Diencephalon (tissue), 1 donor: Measurements from ENCODE around the gene HJURP. TPM values are rescaled to one million over a fixed set of nuclear protein-coding genes. Genes with fewer than 3 reads are reported as not detected.

Experiments
- total RNA-seq: library from RNA; depleted of rRNA; stranded (reverse); fragments of >200 nt; gene quantifications from one replicate; pipeline ENCODE4 v1.2.3, GENCODE V29; 2014

The HJURP gene, protein sequence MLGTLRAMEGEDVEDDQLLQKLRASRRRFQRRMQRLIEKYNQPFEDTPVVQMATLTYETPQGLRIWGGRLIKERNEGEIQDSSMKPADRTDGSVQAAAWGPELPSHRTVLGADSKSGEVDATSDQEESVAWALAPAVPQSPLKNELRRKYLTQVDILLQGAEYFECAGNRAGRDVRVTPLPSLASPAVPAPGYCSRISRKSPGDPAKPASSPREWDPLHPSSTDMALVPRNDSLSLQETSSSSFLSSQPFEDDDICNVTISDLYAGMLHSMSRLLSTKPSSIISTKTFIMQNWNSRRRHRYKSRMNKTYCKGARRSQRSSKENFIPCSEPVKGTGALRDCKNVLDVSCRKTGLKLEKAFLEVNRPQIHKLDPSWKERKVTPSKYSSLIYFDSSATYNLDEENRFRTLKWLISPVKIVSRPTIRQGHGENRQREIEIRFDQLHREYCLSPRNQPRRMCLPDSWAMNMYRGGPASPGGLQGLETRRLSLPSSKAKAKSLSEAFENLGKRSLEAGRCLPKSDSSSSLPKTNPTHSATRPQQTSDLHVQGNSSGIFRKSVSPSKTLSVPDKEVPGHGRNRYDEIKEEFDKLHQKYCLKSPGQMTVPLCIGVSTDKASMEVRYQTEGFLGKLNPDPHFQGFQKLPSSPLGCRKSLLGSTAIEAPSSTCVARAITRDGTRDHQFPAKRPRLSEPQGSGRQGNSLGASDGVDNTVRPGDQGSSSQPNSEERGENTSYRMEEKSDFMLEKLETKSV
- total RNA-seq = 4.4 TPM

DNA sequence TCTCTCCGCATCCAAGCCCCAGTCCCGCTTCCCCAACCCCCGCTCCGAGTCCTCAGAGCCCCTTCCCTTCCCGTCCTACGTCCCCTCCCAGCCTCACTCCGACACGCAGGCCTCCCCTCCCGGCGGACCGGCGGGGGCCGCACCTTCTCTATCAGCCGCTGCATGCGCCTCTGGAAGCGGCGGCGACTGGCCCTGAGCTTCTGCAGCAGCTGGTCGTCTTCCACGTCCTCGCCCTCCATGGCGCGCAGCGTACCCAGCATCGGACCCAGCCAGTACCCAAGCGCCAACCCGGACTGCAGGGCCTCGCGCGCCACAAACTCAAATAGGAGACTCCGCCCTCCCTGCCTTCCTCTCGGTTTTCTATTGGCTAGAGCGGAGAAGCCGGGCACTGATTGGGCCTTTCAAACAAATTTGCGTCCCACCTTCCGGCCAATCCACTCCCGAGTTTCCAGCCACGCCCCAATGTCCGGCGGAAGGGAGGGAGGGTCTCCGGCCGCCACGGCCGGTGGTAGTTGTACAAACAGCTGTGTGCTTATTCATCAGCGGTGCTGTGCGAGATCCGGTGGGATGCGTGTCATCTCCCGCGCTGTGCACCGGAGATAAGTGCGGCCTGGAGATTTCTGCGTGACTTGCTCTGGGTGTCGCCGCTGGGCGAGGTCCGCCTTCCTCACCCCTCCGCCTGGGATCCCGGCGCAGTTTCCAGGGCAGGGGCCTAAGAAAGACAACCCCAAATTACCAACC lies at the start of gene HJURP:
Gene HJURP, minus strand, starts transcription at position 295 of the 741 bp plus-strand sequence. Its CDS starts 35 bp downstream, at position 260.

DNA sequence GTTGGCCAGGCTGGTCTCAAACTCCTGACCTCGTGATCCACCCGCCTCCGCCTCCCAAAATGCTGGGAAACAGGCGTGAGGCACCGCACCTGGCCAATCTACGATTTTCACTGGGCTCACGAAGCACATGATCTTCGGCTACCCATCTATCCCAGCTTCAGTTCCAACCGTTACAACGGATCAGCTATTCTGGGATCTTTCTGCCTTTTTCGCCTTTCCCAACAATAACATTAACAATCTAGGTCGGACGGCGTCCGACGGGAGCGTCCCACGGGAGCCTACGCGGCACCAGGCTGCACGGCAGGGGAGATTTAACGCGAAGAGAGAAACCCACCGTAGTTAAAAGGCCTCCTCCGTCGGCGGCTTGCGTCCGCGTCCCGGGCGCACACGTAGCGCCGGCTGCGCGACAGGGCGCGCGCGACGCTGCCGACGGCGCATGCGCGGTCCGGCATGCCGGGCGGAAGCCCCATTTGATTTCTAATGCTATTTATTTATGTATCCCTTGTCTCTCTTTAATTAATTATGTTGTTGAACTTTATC lies 13.7 kb upstream of the HJURP start, which contains the start of gene MSL3B:
Gene MSL3B, minus strand, starts transcription at position 394 of the 540 bp plus-strand sequence.

Other genes with a start within 250 kb of the HJURP start
- gene UGT1A8, start 236.9 kb downstream of the HJURP start, total RNA-seq = not detected
- gene UGT1A10, start 218.1 kb downstream of the HJURP start, total RNA-seq = not detected
- gene UGT1A9, start 182.6 kb downstream of the HJURP start, total RNA-seq = not detected
- gene UGT1A7, start 172.6 kb downstream of the HJURP start, total RNA-seq = not detected
- gene UGT1A6, start 161.6 kb downstream of the HJURP start, total RNA-seq = not detected
- gene UGT1A5, start 141.6 kb downstream of the HJURP start, total RNA-seq = not detected
- not detected for gene UGT1A4, start 135.8 kb downstream of the HJURP start, total RNA-seq
- not detected for gene UGT1A3, start 125.5 kb downstream of the HJURP start, total RNA-seq
- not detected for gene UGT1A1, start 94.3 kb downstream of the HJURP start, total RNA-seq
- under 0.01 TPM for gene MROH2A, start 76.2 kb downstream of the HJURP start, total RNA-seq
- gene TRPM8, start 62.8 kb upstream of the HJURP start, total RNA-seq = 4.6 TPM
- gene SPP2, start 196.2 kb upstream of the HJURP start, total RNA-seq = not detected